SU-DHL-6 (cell line): ENCODE results near the gene ZNF30.

Experiments
- H2AFZ ChIP-seq: fragments of 200-600 bp; sonication (generic); 2 replicates; pipeline ENCODE4 v1.6.1; 2014; ENCODE audit warnings: low read depth, mild to moderate bottlenecking, moderate library complexity, mixed read lengths, antibody characterized with exemption, low read length; ENCODE audit not compliant: severe bottlenecking
- H3F3A ChIP-seq: fragments of 200-600 bp; shearing (Covaris generic); 2 replicates; pipeline ENCODE4 v1.6.0; 2016; ENCODE audit warnings: antibody characterized with exemption, mild to moderate bottlenecking; ENCODE audit not compliant: insufficient read depth
- H3K27ac ChIP-seq: fragments of 200-600 bp; sonication (generic); 2 replicates; pipeline ENCODE4 v1.5.1; 2016; ENCODE audit warnings: low read depth, mild to moderate bottlenecking, low read length, moderate library complexity, mixed read lengths
- H3K27me3 ChIP-seq: fragments of 200-600 bp; sonication (generic), shearing (Covaris generic); 2 replicates; pipeline ENCODE4 v1.6.0; 2014; ENCODE audit warnings: mild to moderate bottlenecking, low read length
- H3K36me3 ChIP-seq: fragments of 200-600 bp; sonication (generic); 2 replicates; pipeline ENCODE4 v1.6.1; 2014; ENCODE audit warnings: mild to moderate bottlenecking, low read length, mixed read lengths
- H3K4me2 ChIP-seq: fragments of 300-600, 200-600 bp; shearing (Covaris generic), sonication (generic); 2 replicates; pipeline ENCODE4 v1.6.0; 2014; ENCODE audit warnings: low read length, low read depth, mild to moderate bottlenecking; ENCODE audit not compliant: poor library complexity, severe bottlenecking
- H3K4me3 ChIP-seq: fragments of 200-600 bp; sonication (generic); 2 replicates; pipeline ENCODE4 v1.5.1; 2014; ENCODE audit warnings: antibody characterized with exemption, low read length, mild to moderate bottlenecking, mixed read lengths; ENCODE audit not compliant: insufficient read depth, poor library complexity, severe bottlenecking
- H3K79me2 ChIP-seq: fragments of 200-600 bp; sonication (generic); 2 replicates; pipeline ENCODE4 v1.6.1; 2014; ENCODE audit warnings: mild to moderate bottlenecking, low read length, moderate library complexity; ENCODE audit not compliant: insufficient read depth
- H3K9ac ChIP-seq: fragments of 200-600 bp; sonication (generic); 2 replicates; pipeline ENCODE4 v1.7.0; 2014; ENCODE audit warnings: mild to moderate bottlenecking, low read length
- H3K9me2 ChIP-seq: fragments of 200-600 bp; sonication (generic); replicated peaks from 2 replicates; pipeline ENCODE4 v1.6.1; 2014; ENCODE audit warnings: low read length; ENCODE audit not compliant: insufficient read depth
- H3K9me3 ChIP-seq: fragments of 200-600 bp; sonication (generic); 2 replicates; pipeline ENCODE4 v1.6.1; 2014; ENCODE audit warnings: low read length, mixed read lengths; ENCODE audit not compliant: insufficient read depth
- H4K20me1 ChIP-seq: fragments of 200-600 bp; sonication (generic); 2 replicates; pipeline ENCODE4 v1.6.1; 2014; ENCODE audit warnings: low read depth, mild to moderate bottlenecking, antibody characterized with exemption, low read length, moderate library complexity, mixed read lengths
- CTCF ChIP-seq: fragments of 200-600 bp; sonication (generic); IDR thresholded peaks from one replicate; pipeline ENCODE4 v1.5.1; 2017; ENCODE audit warnings: antibody characterized with exemption, mild to moderate bottlenecking, low read length, moderate library complexity; ENCODE audit not compliant: insufficient read depth, poor library complexity, severe bottlenecking
- EZH2phosphoT487 ChIP-seq: fragments of 200-600 bp; sonication (generic), shearing (Covaris generic); conservative IDR thresholded peaks from 2 replicates; pipeline ENCODE4 v1.6.1; 2018; ENCODE audit warnings: mild to moderate bottlenecking, antibody characterized with exemption, low read length, moderate library complexity, mixed read lengths

Gene ZNF30

GRCh38 chr19:34925278-34925855 is 1.3 kb upstream of the ZNF30 start:
- H3K4me3 ChIP-seq, result no peak overlapping the region
- no peaks in the 10 kb centered on the region for H3K36me3 ChIP-seq
- H3K4me2 ChIP-seq, result no peak overlapping the region
- no peak overlapping the region for H3K9ac ChIP-seq
- H3K27ac ChIP-seq, result no peak overlapping the region
- TF ChIP-seq CTCF (no peak), EZH2phosphoT487 (no peak)
- H4K20me1 ChIP-seq, result no peaks in the 10 kb centered on the region
- H3K27me3 ChIP-seq, result no peaks in the 10 kb centered on the region
- no peaks in the 10 kb centered on the region for H3K9me3 ChIP-seq
- H3F3A ChIP-seq, result no peaks in the 10 kb centered on the region
- H3K9me2 ChIP-seq, result no peaks in the 10 kb centered on the region
- H2AFZ ChIP-seq, result no peak overlapping the region
- H3K79me2 ChIP-seq, result no peaks in the 10 kb centered on the region; the same call in 1 of the 2 replicates

GRCh38 chr19:34926361-34926684 is 380 bp upstream of the ZNF30 start:
- TF ChIP-seq EZH2phosphoT487 (no peak), CTCF (no peak)
- Histone ChIP-seq H3K9me3 (no peaks in the 10 kb centered on the region), H2AFZ (peak overlapping the region; percentile 77), H3K4me2 (peak overlapping the region; percentile 95), H3K27ac (no peak overlapping the region), H4K20me1 (no peaks in the 10 kb centered on the region), H3K79me2 (no peaks in the 10 kb centered on the region; the same call in 1 of the 2 replicates), H3K9ac (peak overlapping the region; percentile 71; the same call in 1 of the 2 replicates), H3K4me3 (peak overlapping the region; percentile 63), H3F3A (no peaks in the 10 kb centered on the region), H3K27me3 (no peaks in the 10 kb centered on the region), H3K9me2 (no peaks in the 10 kb centered on the region), H3K36me3 (no peaks in the 10 kb centered on the region)

- Histone ChIP-seq H3K9ac (no peak overlapping the region), H3K4me3 (no peak overlapping the region), H3K27ac (no peak overlapping the region), H2AFZ (no peak overlapping the region), H3F3A (no peaks in the 10 kb centered on the region), H4K20me1 (no peaks in the 10 kb centered on the region), H3K9me2 (no peaks in the 10 kb centered on the region), H3K36me3 (no peaks in the 10 kb centered on the region), H3K4me2 (no peak overlapping the region), H3K27me3 (no peaks in the 10 kb centered on the region), H3K9me3 (no peaks in the 10 kb centered on the region), H3K79me2 (no peaks in the 10 kb centered on the region)
- TF ChIP-seq CTCF, result no peak
- TF ChIP-seq EZH2phosphoT487, result no peak
Observed at GRCh38 chr19:34932494-34932893, 5.8 kb downstream of the ZNF30 start.
